Frontal cortex (tissue), 4 donors: ENCODE results near the gene MXRA8. TPM values are rescaled to one million over a fixed set of nuclear protein-coding genes. Genes with fewer than 3 reads are reported as not detected.
"Not testable (repeated sequence)": the region's sequence is repeated elsewhere in the genome, so short reads cannot be mapped to it uniquely, and the experiment has no call there.

Source experiments
- DNase-seq, 2 donors: peaks; one replicate each; pipeline ENCODE4 v3.0.0; 2012; ENCODE audit warnings: low spot score in 2 of 2
- FAIRE-seq: peaks from 2 replicates; lab custom pipeline; 2012; peaks lifted over from hg19 to GRCh38; lab: Jason Lieb, UNC
- total RNA-seq: library from RNA; depleted of rRNA; stranded (reverse); fragments of >200 nt; gene quantifications from one replicate; pipeline ENCODE4 v1.2.3, GENCODE V29; 2014
- donor health status: control.
- donor health status: control.
- donor health status: control.

MXRA8 gene
- 10.2 TPM for total RNA-seq

GRCh38 chr1:1358433-1359271 lies at the start of gene MXRA8:
Gene MXRA8, minus strand, starts transcription at chr1:1358555. Its CDS starts 51 bp downstream, at chr1:1358504.
- DNase-seq, result no peak
- FAIRE-seq, result no peak

- DNase-seq (no peak), FAIRE-seq (no peak)
Observed at GRCh38 chr1:1407636-1408318, 49.4 kb upstream of the MXRA8 start.

- DNase-seq (peak; percentile 99 to 100), FAIRE-seq (no peak)
Observed at GRCh38 chr1:1406821-1407635, 48.7 kb upstream of the MXRA8 start, which contains the start of gene MRPL20. Gene MRPL20, minus strand, starts transcription at chr1:1407293. Its CDS starts 76 bp downstream, at chr1:1407217.

- FAIRE-seq (no peak), DNase-seq (peak in 1 of 2 donors; percentile 29)
Observed at GRCh38 chr1:1406101-1406820, 47.9 kb upstream of the MXRA8 start.

GRCh38 chr1:1403653-1404052 lies 45.3 kb upstream of the MXRA8 start:
- DNase-seq (no peak), FAIRE-seq (no peak)

- DNase-seq, FAIRE-seq: not testable (repeated sequence)
Observed at GRCh38 chr1:1402901-1403392, 44.6 kb upstream of the MXRA8 start.

GRCh38 chr1:1402072-1402900 lies 43.9 kb upstream of the MXRA8 start:
- FAIRE-seq, result no peak
- no peak for DNase-seq

GRCh38 chr1:1401457-1402010 lies 43.2 kb upstream of the MXRA8 start:
- FAIRE-seq (no peak), DNase-seq (no peak)

GRCh38 chr1:1400576-1401456 lies 42.5 kb upstream of the MXRA8 start:
- FAIRE-seq (no peak), DNase-seq (no peak)

- FAIRE-seq (no peak), DNase-seq (no peak)
Observed at GRCh38 chr1:1399872-1400575, 41.7 kb upstream of the MXRA8 start.

- FAIRE-seq (no peak), DNase-seq (peak; percentile 98 to 99)
Observed at GRCh38 chr1:1399187-1399871, 41.0 kb upstream of the MXRA8 start, which contains the start of gene CCNL2. Gene CCNL2, minus strand, starts transcription at chr1:1399335. Its CDS starts 29 bp downstream, at chr1:1399306.

GRCh38 chr1:1398677-1399186 lies 40.4 kb upstream of the MXRA8 start:
- no peak for FAIRE-seq
- no peak for DNase-seq

- FAIRE-seq (no peak), DNase-seq (no peak)
Observed at GRCh38 chr1:1397839-1398523, 39.6 kb upstream of the MXRA8 start.

- FAIRE-seq (no peak), DNase-seq (no peak)
Observed at GRCh38 chr1:1395166-1395565, 36.8 kb upstream of the MXRA8 start.

- DNase-seq (no peak), FAIRE-seq (no peak)
Observed at GRCh38 chr1:1394116-1394515, 35.8 kb upstream of the MXRA8 start.
